Epithelial cell of proximal tubule (primary cell): ENCODE results near the gene F8A1. TPM values are rescaled to one million over a fixed set of nuclear protein-coding genes. Genes with fewer than 3 reads are reported as not detected.
"Not testable (repeated sequence)": the region's sequence is repeated elsewhere in the genome, so short reads cannot be mapped to it uniquely, and the experiment has no call there.

ENCODE experiments used
- DNase-seq: peaks from one replicate; pipeline ENCODE4 v3.0.0-alpha.2; 2011; ENCODE audit warnings: low read depth
- H3K4me3 ChIP-seq: 2 replicates; pipeline ENCODE4 v1.5.1; 2011; ENCODE audit warnings: low read depth, mild to moderate bottlenecking, low read length
- total RNA-seq: library from RNA; depleted of rRNA; stranded (reverse); fragments of >200 nt; gene quantifications from 2 replicates; pipeline ENCODE4 v1.2.3, GENCODE V29; 2015
- TF ChIP-seq, protein P1 (sequence below): conservative IDR thresholded peaks from 2 replicates; pipeline ENCODE4 v1.5.1; 2012; ENCODE audit warnings: low read depth, mild to moderate bottlenecking, low read length

Gene F8A1
- total RNA-seq, 1 donor from 2014 or later: 22.5 TPM

DNA sequence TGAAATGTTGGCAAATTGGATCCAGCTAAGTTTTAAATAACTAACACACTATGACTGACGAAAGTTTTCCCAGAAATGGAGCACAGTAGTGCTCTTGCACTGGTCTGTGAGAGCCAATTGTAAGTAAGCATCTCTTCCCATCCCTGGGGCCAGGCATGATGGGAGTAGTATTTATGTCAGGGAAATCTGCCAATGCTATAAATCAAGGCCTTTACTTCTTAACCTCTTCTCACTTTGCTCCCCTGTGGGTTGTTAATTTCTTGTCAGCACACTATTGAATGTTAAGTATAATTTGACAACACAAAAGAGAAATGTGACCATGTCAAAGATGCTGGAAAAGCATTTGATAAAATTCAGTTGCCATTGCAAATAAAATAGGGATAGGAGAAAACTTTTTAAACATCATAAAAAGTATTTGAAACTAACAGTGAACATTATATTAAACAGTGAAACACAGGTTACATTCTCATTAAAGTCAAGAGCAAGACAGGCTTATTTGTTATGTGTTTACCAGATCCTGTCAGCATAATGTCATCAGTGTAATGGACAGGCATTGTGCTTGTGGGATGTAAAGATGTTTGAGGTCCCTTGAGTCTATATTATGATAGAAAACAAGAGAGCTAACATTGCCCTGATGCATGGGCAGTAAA, 5.0 kb downstream of the F8A1 start:
- TF ChIP-seq, protein P1, sequence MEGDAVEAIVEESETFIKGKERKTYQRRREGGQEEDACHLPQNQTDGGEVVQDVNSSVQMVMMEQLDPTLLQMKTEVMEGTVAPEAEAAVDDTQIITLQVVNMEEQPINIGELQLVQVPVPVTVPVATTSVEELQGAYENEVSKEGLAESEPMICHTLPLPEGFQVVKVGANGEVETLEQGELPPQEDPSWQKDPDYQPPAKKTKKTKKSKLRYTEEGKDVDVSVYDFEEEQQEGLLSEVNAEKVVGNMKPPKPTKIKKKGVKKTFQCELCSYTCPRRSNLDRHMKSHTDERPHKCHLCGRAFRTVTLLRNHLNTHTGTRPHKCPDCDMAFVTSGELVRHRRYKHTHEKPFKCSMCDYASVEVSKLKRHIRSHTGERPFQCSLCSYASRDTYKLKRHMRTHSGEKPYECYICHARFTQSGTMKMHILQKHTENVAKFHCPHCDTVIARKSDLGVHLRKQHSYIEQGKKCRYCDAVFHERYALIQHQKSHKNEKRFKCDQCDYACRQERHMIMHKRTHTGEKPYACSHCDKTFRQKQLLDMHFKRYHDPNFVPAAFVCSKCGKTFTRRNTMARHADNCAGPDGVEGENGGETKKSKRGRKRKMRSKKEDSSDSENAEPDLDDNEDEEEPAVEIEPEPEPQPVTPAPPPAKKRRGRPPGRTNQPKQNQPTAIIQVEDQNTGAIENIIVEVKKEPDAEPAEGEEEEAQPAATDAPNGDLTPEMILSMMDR: no peak
- DNase-seq: no peak

DNA sequence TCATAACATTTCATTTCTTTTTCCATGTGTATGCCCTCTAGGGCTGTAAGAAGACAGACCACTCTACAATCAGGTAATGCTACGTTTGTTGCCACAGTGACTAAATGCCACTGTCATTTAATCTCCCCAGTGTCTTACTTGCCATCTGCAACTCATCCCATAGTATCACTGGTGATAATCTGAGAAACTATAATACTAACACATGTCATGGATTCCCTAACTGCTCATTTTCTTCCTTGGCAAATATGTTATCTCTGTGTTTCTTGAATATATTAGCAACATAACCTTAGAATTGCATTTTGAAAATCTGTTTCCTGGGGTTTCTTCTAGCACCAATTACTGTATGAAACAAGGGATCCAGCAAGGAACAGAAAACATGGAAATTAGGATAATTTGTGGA, 6.1 kb downstream of the F8A1 start:
- H3K4me3 ChIP-seq: no peak overlapping the region
- DNase-seq: no peak
- TF ChIP-seq, protein P1: no peak

More for the DNA sequence above, 5.0 kb downstream of the F8A1 start:
- H3K4me3 ChIP-seq: no peak overlapping the region

DNA sequence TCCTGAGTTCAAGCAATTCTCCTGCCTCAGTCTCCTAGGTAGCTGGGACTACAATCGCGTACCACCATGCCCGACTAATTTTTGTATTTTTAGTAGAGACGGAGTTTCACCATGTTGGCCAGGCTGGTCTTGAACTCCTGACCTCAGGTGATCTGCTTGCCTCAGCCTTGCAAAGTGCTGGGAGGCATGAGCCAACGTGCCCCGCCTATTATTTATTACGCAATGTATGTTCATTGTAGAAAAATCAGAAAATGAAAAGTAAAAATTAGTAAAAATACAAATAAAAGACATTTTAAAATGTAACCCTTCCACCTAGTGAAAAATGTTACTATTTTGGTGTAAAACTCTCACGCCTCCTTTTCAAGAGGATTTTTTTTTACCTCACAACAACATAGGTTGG, 14.2 kb downstream of the F8A1 start:
- no peak for DNase-seq
- no peak overlapping the region for H3K4me3 ChIP-seq
- TF ChIP-seq, protein P1: no peak

DNA sequence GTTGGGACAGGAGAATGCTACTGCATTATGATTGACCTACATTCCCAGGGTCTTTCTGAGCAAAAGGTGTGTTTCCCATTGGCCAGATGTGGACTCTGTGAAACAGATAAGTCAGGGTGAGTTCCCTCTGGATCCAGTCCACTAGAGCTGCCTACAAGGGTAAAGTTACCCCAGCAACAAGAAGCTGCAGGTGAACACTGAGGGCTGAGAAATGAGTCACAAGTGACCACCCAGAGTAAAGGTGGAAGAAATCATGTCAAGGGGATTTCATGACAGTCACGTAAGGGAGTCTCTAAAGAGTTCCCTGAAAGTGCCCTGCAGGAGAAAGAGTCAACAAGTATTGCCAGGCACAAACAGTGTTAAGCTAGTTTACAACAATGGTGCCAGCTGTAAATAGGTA, 16.3 kb downstream of the F8A1 start:
- DNase-seq: no peak
- H3K4me3 ChIP-seq: no peak overlapping the region
- TF ChIP-seq, protein P1: no peak

DNA sequence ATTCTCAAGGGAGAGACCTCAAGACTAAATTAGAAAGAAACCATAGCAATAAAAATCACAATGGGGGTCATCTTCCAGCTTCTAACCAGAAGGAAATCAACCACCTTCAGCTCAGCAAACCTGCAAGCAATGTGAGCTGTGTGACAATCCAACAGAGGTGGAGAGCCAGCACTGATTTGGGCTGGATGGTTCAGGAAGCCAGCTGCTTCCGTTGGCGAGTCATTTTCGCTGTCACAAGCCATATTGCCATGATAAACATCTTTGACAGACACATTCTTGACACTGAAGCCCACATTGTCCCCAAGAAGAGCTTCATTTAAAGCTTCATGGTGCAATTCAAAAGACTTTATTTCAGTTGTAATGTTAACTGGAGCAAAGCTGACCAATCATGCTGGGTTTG, 22.7 kb downstream of the F8A1 start:
- no peak overlapping the region for H3K4me3 ChIP-seq
- no peak for DNase-seq
- TF ChIP-seq, protein P1: no peak

DNA sequence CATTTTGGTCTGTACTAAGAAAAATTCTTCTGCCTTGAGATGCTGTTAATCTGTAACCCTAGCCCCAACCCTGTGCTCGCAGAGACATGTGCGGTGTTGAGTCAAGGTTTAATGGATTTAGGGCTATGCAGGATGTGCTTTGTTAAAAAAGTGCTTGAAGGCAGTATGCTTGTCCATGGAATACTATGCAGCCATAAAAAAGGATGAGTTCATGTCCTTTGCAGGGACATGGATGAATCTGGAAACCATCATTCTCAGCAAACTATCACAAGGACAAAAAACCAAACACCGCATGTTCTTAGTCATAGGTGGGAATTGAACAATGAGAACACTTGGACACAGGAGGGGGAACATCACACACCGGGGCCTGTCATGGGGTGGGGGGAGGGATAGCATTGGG, 23.9 kb downstream of the F8A1 start:
- not testable (repeated sequence) for H3K4me3 ChIP-seq, DNase-seq

DNA sequence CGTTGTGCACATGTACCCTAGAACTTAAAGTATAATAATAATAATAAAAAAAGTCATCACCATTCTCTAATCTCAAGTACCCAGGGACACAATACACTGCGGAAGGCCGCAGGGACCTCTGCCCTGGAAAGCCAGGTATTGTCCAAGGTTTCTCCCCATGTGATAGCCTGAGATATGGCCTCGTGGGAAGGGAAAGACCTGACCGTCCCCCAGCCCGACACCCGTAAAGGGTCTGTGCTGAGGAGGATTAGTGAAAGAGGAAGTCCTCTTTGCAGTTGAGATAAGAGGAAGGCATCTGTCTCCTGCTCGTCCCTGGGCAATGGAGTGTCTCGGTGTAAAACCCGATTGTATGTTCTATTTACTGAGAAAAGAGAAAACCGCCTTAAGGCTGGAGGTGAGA, 24.4 kb downstream of the F8A1 start:
- not testable (repeated sequence) for H3K4me3 ChIP-seq, DNase-seq

DNA sequence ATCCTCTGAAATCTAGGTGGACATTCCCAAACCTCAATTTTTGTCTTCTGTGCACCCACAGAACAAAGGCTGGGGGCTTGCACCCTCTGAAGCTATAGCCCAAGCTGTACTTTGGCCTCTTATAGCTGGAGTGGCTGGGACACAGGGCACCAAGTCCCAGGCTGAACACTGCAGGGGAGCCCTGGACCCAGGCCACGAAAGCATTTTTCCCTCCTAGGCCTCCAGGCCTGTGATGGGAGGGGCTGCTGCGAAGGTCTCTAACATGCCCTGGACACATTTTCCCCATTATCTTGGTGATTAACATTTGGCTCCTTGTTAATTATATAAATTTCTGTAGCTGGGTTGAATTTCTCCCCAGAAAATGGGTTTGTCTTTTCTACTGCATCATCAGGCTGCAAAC, 27.9 kb downstream of the F8A1 start:
- TF ChIP-seq, protein P1: no peak
- no peak overlapping the region for H3K4me3 ChIP-seq

More for the DNA sequence above, 27.9 kb downstream of the F8A1 start:
- no peak for DNase-seq
